K562 (cell line): ENCODE measurements around the gene HLA-DMB. TPM values are rescaled to one million over a fixed set of nuclear protein-coding genes. Genes with fewer than 3 reads are reported as not detected.

ENCODE experiments used
- BRF1 ChIP-seq: IDR thresholded peaks from 3 replicates; pipeline ENCODE4 v1.6.1; 2011; ENCODE audit warnings: borderline replicate concordance, mild to moderate bottlenecking; ENCODE audit not compliant: insufficient read length; ENCODE audit errors: extremely low read depth
- FOS ChIP-seq: IDR thresholded peaks from 3 replicates; pipeline ENCODE4 v1.6.1; 2011; ENCODE audit not compliant: insufficient read length; ENCODE audit errors: extremely low read depth
- FOXK2 ChIP-seq, 2 experiments: fragments of 450-650 bp; IDR thresholded peaks in 1 of 2; conservative IDR thresholded peaks in 1 of 2; 2 replicates each; pipeline ENCODE4 v1.6.1; 2016; ENCODE audit warnings: low read depth in 2 of 2, mild to moderate bottlenecking in 1 of 2
- MAFK ChIP-seq: IDR thresholded peaks from 2 replicates; pipeline ENCODE4 v1.6.1; 2011; ENCODE audit warnings: low read length, improper control_type of control experiment
- MBD2 ChIP-seq: sonication (generic); IDR thresholded peaks from 2 replicates; pipeline ENCODE4 v1.6.1; 2016; ENCODE audit warnings: low read depth, borderline replicate concordance
- NFYB ChIP-seq: IDR thresholded peaks from 2 replicates; pipeline ENCODE4 v1.6.1; 2011; ENCODE audit warnings: mild to moderate bottlenecking, moderate library complexity; ENCODE audit not compliant: insufficient read length; ENCODE audit errors: extremely low read depth
- PCBP2 ChIP-seq: fragments of 200-400 bp; formaldehyde crosslinking; IDR thresholded peaks from 2 replicates; pipeline ENCODE4 v1.6.1; 2018; ENCODE audit warnings: low read length, low read depth, mild to moderate bottlenecking, moderate library complexity; ENCODE audit not compliant: poor library complexity, severe bottlenecking
- RBFOX2 ChIP-seq: fragments of 200-400 bp; formaldehyde crosslinking; IDR thresholded peaks from 2 replicates; pipeline ENCODE4 v1.6.1; 2017; ENCODE audit warnings: low read depth, mild to moderate bottlenecking, low read length, moderate library complexity
- RCOR1 ChIP-seq, 2 experiments: IDR thresholded peaks; 2 replicates each; pipeline ENCODE4 v1.6.1; 2012; ENCODE audit warnings: low read depth in 2 of 2, low read length in 2 of 2, borderline replicate concordance in 1 of 2, improper control_type of control experiment in 1 of 2
- TBL1XR1 ChIP-seq, 2 experiments: IDR thresholded peaks; 2 replicates each; pipeline ENCODE4 v1.6.1; 2012; ENCODE audit warnings: improper control_type of control experiment in 2 of 2, low read length in 2 of 2, mild to moderate bottlenecking in 1 of 2
- TGIF2 ChIP-seq: sonication (generic); formaldehyde crosslinking; IDR thresholded peaks from 2 replicates; pipeline ENCODE4 v1.8.1; 2022; ENCODE audit warnings: mild to moderate bottlenecking, missing genetic modification reagents, moderate library complexity
- ZBED1 ChIP-seq: IDR thresholded peaks from 2 replicates; pipeline ENCODE4 v1.6.1; 2014
- ZNF274 ChIP-seq: IDR thresholded peaks from 2 replicates; pipeline ENCODE4 v1.6.1; 2011; ENCODE audit warnings: low read depth, mild to moderate bottlenecking, low read length, moderate library complexity, borderline replicate concordance
- ZNF324 ChIP-seq: fragments of 250-450 bp; sonication (Bioruptor Pico); IDR thresholded peaks from 2 replicates; pipeline ENCODE4 v1.4.0; 2020; ENCODE audit warnings: mild to moderate bottlenecking
- ZNF696 ChIP-seq: fragments of 250-450 bp; sonication (Bioruptor Pico); conservative IDR thresholded peaks from 2 replicates; pipeline ENCODE4 v1.4.0; 2020; ENCODE audit warnings: mild to moderate bottlenecking, moderate library complexity
- ZNF717 ChIP-seq: fragments of 250-450 bp; sonication (Bioruptor Pico); IDR thresholded peaks from 2 replicates; pipeline ENCODE4 v1.5.0; 2021
- polyA plus RNA-seq, 8 experiments: library from polyadenylated mRNA; depleted of rRNA in 4 of 8; stranded (reverse) in 5 of 8; unstranded in 3 of 8; fragments of >200 nt; fragmentation: Nextera tagmentation in 2 of 8; fragmentation: Illumina TruSeq in 1 of 8; extraction: Ambion mirVana in 2 of 8; extraction: Trizol in 1 of 8; gene quantifications; 2 replicates each; pipeline versions ENCODE4 v1.2.1 to v1.2.3, GENCODE V29; 2011 to 2014; ENCODE audit warnings: inconsistent platforms in 1 of 8, missing spikeins in 1 of 8
- total RNA-seq, 7 experiments: library from RNA; depleted of rRNA in 6 of 7; stranded (reverse); fragments of >200 nt in 6 of 7; fragmentation: Illumina TruSeq in 2 of 7; extraction: Trizol in 2 of 7; gene quantifications; 2 replicates each; pipeline versions ENCODE4 v1.2.1 to v1.2.3, GENCODE V29; 2011 to 2021; ENCODE audit warnings: low replicate concordance in 1 of 7
- TF ChIP-seq, protein P1 (sequence below): fragments of 250-450 bp; sonication (Bioruptor Pico); IDR thresholded peaks from 2 replicates; pipeline ENCODE4 v1.5.0; 2022; ENCODE audit warnings: mild to moderate bottlenecking
- TF ChIP-seq, protein P2 (sequence below), 3 experiments: IDR thresholded peaks in 2 of 3; conservative IDR thresholded peaks in 1 of 3; 2 replicates each; pipeline ENCODE4 v1.5.1; 2011 to 2012; ENCODE audit warnings: low read length in 3 of 3, mild to moderate bottlenecking in 3 of 3, control low read depth in 2 of 3, improper control_type of control experiment in 1 of 3, inconsistent platforms in 1 of 3, low read depth in 1 of 3, mixed read lengths in 1 of 3, moderate library complexity in 1 of 3; ENCODE audit not compliant: insufficient read depth in 2 of 3
- TF ChIP-seq, protein P3 (sequence below), 2 experiments: fragments of 200-800 bp in 1 of 2; sonication (Bioruptor generic) in 1 of 2; sonication (generic) in 1 of 2; formaldehyde crosslinking in 1 of 2; IDR thresholded peaks in 1 of 2; conservative IDR thresholded peaks in 1 of 2; 2 replicates each; pipeline versions ENCODE4 v1.5.0 to v1.6.1; 2016 to 2020; ENCODE audit warnings: missing compliant biosample characterization in 1 of 2, missing genetic modification characterization in 1 of 2, missing genetic modification reagents in 1 of 2
- TF ChIP-seq, protein P4 (sequence below): conservative IDR thresholded peaks from 2 replicates; pipeline ENCODE4 v1.6.1; 2011; ENCODE audit warnings: low read depth, mild to moderate bottlenecking, low read length; ENCODE audit not compliant: control insufficient read depth

HLA-DMB gene
- total and polyA plus RNA-seq, 9 of the 15 experiments (the other 6 are each of a cell fraction or from before 2014, with no cell fraction given), result 0.38 TPM; not detected in 8

DNA sequence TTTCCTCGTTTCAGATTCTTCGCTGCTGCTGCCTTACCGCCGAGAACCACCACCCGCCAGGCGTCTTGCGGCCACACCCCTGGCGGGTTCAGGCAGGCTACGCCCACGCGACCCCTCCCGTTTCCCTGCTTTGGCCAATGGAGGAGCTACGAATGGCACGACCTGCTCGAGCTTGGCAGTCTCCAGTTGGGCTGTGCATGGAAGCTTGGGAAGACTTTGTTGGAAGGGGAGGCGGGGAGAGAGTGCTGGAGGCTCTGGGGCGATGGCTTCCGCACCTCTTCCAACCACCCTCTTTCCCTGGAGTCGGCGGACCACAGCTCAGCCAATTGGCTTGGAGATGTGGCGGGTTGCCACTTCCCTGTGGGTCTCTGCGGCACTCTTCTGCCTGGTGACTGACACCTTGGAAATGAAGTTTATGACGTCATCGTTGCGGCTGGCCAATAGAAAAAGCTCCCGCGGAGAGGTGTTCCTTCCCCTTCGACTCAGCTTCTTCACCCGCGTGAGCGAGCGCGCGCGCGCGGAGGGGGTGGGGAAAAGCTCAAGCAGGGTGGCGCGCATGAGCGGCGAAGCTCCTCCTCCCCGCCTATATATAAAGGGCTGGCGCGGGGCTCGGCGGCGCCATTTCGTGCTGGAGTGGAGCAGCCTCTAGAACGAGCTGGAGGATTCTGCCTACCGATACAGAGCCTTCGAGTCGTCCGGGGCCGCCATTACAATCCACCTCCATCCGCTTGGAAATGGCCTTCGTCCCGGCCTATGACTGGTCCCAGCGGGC, 30.9 kb upstream of the HLA-DMB start (continued):
- TF ChIP-seq, protein P1, sequence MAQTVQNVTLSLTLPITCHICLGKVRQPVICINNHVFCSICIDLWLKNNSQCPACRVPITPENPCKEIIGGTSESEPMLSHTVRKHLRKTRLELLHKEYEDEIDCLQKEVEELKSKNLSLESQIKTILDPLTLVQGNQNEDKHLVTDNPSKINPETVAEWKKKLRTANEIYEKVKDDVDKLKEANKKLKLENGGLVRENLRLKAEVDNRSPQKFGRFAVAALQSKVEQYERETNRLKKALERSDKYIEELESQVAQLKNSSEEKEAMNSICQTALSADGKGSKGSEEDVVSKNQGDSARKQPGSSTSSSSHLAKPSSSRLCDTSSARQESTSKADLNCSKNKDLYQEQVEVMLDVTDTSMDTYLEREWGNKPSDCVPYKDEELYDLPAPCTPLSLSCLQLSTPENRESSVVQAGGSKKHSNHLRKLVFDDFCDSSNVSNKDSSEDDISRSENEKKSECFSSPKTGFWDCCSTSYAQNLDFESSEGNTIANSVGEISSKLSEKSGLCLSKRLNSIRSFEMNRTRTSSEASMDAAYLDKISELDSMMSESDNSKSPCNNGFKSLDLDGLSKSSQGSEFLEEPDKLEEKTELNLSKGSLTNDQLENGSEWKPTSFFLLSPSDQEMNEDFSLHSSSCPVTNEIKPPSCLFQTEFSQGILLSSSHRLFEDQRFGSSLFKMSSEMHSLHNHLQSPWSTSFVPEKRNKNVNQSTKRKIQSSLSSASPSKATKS (CRISPR knock-in tag), result peak; percentile 24; the same call in 1 of the 2 replicates
- TF ChIP-seq ZNF274 (no peak), TGIF2 (peak; percentile 80; the same call in 1 of the 2 replicates), BRF1 (no peak), FOS (peak; percentile 67), FOXK2 (conservative IDR thresholded peaks at IDR 0.05 in 1 of 2, IDR thresholded peaks at IDR 0.05 in 1 of 2; ENCODE audit: low read depth in 2 of 2) (peak in 1 of 2 experiments; percentile 72; a peak in 1 of 4 replicates), NFYB (peak; percentile 57), ZNF696 (CRISPR knock-in tag) (no peak), RCOR1 (IDR thresholded peaks at IDR 0.05; ENCODE audit: borderline replicate concordance in 1 of 2, low read depth in 2 of 2, low read length in 2 of 2) (peak; percentile 37; a peak in 3 of 4 replicates), MAFK (peak; percentile 8; the same call in 1 of the 2 replicates), ZBED1 (peak; percentile 83; the same call in 1 of the 2 replicates), MBD2 (peak; percentile 92), TBL1XR1 (IDR thresholded peaks at IDR 0.05; ENCODE audit: low read length in 2 of 2) (peak; percentile 39 to 94), ZNF324 (CRISPR knock-in tag) (peak; percentile 56), RBFOX2 (peak; percentile 95), PCBP2 (no peak), ZNF717 (no peak)
- TF ChIP-seq, protein P2, sequence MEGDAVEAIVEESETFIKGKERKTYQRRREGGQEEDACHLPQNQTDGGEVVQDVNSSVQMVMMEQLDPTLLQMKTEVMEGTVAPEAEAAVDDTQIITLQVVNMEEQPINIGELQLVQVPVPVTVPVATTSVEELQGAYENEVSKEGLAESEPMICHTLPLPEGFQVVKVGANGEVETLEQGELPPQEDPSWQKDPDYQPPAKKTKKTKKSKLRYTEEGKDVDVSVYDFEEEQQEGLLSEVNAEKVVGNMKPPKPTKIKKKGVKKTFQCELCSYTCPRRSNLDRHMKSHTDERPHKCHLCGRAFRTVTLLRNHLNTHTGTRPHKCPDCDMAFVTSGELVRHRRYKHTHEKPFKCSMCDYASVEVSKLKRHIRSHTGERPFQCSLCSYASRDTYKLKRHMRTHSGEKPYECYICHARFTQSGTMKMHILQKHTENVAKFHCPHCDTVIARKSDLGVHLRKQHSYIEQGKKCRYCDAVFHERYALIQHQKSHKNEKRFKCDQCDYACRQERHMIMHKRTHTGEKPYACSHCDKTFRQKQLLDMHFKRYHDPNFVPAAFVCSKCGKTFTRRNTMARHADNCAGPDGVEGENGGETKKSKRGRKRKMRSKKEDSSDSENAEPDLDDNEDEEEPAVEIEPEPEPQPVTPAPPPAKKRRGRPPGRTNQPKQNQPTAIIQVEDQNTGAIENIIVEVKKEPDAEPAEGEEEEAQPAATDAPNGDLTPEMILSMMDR (IDR thresholded peaks at IDR 0.05 in 2 of 3, conservative IDR thresholded peaks at IDR 0.05 in 1 of 3; ENCODE audit: insufficient read depth in 2 of 3, low read depth in 1 of 3, low read length in 3 of 3), result no peak
- TF ChIP-seq, protein P3, sequence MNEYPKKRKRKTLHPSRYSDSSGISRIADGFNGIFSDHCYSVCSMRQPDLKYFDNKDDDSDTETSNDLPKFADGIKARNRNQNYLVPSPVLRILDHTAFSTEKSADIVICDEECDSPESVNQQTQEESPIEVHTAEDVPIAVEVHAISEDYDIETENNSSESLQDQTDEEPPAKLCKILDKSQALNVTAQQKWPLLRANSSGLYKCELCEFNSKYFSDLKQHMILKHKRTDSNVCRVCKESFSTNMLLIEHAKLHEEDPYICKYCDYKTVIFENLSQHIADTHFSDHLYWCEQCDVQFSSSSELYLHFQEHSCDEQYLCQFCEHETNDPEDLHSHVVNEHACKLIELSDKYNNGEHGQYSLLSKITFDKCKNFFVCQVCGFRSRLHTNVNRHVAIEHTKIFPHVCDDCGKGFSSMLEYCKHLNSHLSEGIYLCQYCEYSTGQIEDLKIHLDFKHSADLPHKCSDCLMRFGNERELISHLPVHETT (CRISPR knock-in tag; conservative IDR thresholded peaks at IDR 0.05 in 1 of 2, IDR thresholded peaks at IDR 0.05 in 1 of 2), result peak in 1 of 2 experiments; percentile 94; a peak in 2 of 4 replicates
- TF ChIP-seq, protein P4, sequence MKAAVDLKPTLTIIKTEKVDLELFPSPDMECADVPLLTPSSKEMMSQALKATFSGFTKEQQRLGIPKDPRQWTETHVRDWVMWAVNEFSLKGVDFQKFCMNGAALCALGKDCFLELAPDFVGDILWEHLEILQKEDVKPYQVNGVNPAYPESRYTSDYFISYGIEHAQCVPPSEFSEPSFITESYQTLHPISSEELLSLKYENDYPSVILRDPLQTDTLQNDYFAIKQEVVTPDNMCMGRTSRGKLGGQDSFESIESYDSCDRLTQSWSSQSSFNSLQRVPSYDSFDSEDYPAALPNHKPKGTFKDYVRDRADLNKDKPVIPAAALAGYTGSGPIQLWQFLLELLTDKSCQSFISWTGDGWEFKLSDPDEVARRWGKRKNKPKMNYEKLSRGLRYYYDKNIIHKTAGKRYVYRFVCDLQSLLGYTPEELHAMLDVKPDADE, result peak; percentile 89
